DOHH2 (cell line): ENCODE results near the gene BIK.

ENCODE experiments used
- EZH2phosphoT487 ChIP-seq: fragments of 200-600 bp; sonication (generic); IDR thresholded peaks from 2 replicates; pipeline ENCODE4 v1.6.1; 2017; ENCODE audit warnings: borderline replicate concordance, mild to moderate bottlenecking, antibody characterized with exemption, low read length, moderate library complexity, mixed read lengths
- TF ChIP-seq, protein P1 (sequence below): fragments of 200-600 bp; sonication (generic); IDR thresholded peaks from one replicate; pipeline ENCODE4 v1.5.1; 2014; ENCODE audit warnings: antibody characterized with exemption, mild to moderate bottlenecking, low read depth, low read length; ENCODE audit not compliant: poor library complexity, severe bottlenecking

DNA sequence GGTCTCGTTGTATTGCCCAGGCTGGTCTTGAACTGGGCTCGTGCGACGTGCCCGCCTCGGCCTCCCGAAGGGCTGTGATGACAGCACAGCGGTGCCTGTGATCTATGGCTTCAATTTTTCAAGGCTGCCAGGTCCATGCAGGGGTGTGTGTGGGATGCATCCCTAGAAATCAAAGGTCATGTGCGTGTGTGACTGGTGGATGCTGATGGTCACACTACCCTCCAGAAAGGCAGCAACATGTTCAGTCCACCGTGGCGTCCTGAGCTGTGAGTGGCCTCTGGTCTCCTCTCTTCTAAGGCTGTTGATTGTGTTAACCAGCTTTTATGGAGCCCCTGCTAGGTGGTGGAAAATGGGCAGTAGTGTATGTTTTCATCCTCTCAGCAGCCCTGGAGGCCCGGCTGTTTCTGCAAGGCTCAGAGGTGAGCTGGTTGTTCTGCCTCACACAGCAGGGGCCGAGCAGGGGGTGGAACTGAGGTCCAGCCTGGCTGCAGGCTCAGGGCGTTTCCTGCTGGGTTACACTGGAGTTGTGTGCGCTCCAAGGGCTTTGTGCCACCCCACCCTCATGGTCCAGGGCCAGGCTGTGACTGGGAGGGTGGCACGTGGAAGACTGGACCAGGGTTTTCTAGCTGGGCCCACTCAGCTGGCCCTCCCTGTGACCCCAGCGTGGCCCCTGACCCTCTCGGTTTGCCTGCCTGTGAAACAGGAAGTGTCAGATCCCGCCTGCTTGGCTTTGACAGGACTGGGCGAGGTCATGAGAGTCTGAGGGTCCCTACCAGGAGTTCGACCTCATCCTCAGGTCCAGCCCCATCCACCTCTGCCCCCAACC is 7.7 kb downstream of the BIK start:
- TF ChIP-seq, protein P1, sequence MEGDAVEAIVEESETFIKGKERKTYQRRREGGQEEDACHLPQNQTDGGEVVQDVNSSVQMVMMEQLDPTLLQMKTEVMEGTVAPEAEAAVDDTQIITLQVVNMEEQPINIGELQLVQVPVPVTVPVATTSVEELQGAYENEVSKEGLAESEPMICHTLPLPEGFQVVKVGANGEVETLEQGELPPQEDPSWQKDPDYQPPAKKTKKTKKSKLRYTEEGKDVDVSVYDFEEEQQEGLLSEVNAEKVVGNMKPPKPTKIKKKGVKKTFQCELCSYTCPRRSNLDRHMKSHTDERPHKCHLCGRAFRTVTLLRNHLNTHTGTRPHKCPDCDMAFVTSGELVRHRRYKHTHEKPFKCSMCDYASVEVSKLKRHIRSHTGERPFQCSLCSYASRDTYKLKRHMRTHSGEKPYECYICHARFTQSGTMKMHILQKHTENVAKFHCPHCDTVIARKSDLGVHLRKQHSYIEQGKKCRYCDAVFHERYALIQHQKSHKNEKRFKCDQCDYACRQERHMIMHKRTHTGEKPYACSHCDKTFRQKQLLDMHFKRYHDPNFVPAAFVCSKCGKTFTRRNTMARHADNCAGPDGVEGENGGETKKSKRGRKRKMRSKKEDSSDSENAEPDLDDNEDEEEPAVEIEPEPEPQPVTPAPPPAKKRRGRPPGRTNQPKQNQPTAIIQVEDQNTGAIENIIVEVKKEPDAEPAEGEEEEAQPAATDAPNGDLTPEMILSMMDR = no peak
- no peak for TF ChIP-seq EZH2phosphoT487
